NCI-H2227 treated with DMSO at 0.1 percent for 48 hours (cell line): Measurements from ENCODE around the gene CA6.
"Not testable (repeated sequence)": the region's sequence is repeated elsewhere in the genome, so short reads cannot be mapped to it uniquely, and the experiment has no call there.

ENCODE experiments used
- DNase-seq: peaks from one replicate; lab custom pipeline; 2025; lab: John Stamatoyannopoulos, UW

Gene CA6

GRCh38 chr1:8945568-8945967 is at the start of gene CA6:
Gene CA6, plus strand, starts transcription at chr1:8945868. Its CDS starts 19 bp downstream, at chr1:8945887.
- no peak for DNase-seq

DNA sequence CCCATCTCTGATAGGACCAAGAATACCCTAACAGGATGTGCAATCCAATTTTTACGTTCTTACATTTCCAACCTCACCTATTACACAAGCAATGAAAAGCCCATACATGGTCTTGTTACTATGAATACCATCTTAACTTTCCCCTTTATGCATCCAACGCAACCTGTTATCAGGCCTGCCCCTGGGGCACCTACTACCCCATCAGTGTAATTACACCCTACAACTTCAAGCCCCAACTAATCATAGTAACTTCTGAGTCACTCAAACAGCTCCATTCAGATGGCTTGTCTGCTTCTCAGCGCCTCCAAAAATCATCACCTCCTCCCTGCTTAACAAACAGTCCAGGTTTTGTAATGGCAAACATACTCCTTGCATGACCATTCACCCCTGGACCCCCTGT is 48.9 kb upstream of the CA6 start:
- peak; percentile 66 for DNase-seq

- not testable (repeated sequence) for DNase-seq
Measured at GRCh38 chr1:8897505-8897904, 48.2 kb upstream of the CA6 start.

DNA sequence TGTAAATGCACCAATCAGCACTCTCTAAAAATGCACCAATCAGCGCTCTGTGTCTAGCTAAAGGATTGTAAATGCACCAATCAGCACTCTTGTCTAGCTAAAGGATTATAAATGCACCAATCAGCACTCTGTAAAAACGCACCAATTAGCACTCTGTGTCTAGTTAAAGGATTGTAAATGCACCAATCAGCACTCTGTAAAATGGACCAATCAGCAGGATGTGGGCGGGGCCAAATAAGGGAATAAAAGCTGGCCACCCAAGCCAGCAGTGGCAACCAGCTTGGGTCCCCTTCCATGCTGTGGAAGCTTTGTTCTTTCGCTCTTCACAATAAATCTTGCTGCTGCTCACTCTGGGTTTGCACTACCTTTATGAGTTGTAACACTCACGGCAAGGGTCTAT is 47.2 kb upstream of the CA6 start:
- not testable (repeated sequence) for DNase-seq

- no peak for DNase-seq
Measured at GRCh38 chr1:8899046-8899445, 46.6 kb upstream of the CA6 start.

DNA sequence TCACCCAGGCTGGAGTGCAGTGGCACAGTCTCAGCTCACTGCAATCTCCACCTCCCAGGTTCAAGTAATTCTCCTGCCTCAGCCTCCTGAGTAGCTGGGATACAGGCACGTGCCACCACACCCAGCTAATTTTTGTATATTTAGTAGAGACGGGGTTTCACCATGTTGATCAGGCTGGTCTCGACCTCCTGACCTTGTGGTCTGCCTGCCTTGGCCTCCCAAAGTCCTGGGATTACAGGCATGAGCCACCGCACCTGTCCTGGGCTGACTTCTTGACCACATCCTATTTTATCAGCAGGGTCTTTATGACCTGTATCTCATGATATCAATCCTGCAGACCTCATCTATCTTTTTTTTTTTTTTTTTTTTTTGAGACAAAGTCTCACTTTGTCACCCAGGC is 45.0 kb upstream of the CA6 start:
- not testable (repeated sequence) for DNase-seq

DNA sequence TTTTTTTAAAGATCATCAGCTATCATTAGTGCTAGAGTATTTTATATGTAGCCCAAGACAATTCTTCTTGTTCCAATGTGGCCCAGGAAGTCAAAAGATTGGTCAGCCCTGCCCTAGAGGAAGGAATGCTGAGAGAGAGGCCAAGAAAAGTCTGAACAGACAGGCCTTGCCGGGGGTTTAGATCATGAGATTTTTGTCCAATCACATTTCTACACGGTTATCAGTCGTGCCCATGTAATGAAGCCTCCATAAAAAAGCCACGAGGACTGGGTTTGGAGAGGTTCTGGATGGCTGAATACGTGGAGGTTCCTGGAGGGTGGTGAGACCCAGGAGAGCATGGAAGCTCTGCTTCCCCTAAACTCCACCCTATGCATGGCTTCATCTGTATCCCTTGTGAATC is 42.9 kb upstream of the CA6 start:
- no peak for DNase-seq

- no peak for DNase-seq
Measured at GRCh38 chr1:8903410-8903809, 42.3 kb upstream of the CA6 start.

GRCh38 chr1:8903908-8904650 is 41.6 kb upstream of the CA6 start:
- no peak for DNase-seq

DNA sequence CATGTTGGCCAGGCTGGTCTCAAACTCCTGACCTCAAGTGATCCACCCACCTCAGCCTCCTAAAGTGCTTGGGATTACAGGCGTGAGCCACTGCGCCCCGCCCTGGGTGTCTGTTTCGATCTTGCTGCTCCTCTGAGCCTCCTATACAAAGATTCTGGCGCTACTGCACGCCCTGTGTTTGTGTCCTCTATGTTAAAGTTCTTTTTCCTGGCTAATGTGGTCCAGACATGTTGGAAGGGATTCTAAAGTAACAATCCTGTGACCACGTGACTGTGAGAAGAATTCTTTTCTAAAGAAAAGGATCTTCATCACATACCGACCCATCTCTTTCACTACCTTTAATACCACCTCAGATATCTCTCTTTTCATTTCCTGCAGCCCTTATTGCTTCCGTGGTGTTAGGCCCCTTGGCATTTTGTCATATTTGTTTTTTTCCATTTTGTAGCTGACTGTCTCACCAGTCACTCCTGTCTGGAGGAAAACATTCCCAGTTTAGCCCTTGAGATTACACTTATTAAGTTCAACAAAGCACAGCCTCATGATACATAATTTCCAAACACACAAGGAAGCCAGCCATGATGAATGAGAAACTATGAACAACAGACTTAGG is 40.0 kb upstream of the CA6 start:
- DNase-seq: no peak

DNA sequence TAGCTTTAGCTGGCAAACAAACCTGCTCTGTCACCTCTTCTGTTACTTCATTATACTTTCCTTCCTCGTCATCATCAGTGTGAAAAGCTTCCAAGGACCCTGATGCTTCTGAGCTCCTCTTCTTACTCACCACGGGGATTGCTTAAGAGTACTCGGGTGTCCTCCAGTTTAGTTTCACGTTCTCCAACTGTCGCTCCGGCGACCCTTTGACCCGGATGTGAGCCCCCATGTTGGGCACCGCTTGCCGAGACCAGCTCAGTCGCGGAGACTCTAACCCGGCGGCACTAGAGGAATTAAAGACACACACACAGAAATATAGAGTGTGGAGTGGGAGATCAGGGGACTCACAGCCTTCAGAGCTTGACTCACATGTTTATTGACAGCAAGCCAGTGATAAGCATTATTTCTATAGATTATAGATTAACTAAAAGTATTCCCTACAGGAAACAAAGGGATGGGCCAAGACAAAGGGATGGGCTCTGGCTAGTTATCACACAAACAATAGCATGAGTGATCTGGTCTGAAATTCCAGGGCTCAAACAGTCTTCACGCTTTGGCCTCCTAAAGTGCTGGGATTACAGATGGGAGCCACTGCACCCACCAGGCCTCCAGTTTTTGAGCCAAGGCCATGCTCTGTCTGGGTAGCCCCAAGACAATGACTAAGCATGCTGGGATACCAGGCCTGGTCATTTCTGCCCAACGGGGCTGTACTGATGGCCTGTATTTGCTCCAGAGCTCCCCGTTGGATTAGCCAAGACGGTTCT is 37.1 kb upstream of the CA6 start:
- DNase-seq: no peak

- no peak for DNase-seq
Measured at GRCh38 chr1:8910331-8910730, 35.3 kb upstream of the CA6 start.

- no peak for DNase-seq
Measured at GRCh38 chr1:8910914-8911313, 34.8 kb upstream of the CA6 start.

GRCh38 chr1:8911416-8912309 is 34.0 kb upstream of the CA6 start:
- DNase-seq: no peak

DNA sequence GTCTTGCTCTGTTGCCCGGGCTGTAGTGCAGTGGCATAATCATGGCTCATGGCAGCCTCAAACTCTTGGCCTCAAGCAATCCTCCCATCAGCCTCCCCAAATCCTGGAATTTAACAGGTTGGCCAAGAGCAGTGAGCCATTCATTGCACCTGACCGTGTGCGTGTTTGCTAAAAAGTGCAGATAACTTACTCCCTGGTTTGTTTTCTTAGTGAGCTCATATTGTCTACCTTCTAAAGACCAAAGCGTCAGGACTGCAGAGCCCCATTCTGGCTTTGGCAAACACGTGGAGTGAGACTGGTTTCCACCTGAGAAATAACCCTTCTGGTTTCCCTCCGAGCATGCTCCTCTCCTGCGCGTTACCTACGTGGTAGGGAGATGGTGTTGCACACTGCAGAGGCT is 32.2 kb upstream of the CA6 start:
- no peak for DNase-seq

- no peak for DNase-seq
Measured at GRCh38 chr1:8914466-8914865, 31.2 kb upstream of the CA6 start.

GRCh38 chr1:8915446-8915845 is 30.2 kb upstream of the CA6 start:
- no peak for DNase-seq

DNA sequence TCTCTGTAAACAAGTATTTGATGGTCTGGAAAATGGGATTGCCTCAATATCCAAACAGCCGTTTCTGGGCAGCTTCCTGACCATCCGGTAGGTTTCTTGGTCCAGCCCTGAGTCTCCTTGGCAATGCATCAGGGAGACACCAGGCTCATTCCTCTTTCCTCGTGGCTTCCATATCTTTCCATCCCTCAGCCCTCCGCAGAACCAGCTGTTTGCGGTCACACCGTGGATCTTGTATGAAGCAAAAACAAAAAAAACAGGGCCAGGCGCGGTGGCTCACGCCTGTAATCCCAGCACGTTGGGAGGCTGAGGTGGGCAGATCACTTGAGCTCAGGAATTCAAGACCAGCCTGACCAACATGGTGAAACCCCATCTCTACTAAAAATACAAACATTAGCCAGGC is 28.1 kb upstream of the CA6 start:
- DNase-seq: not testable (repeated sequence)

DNA sequence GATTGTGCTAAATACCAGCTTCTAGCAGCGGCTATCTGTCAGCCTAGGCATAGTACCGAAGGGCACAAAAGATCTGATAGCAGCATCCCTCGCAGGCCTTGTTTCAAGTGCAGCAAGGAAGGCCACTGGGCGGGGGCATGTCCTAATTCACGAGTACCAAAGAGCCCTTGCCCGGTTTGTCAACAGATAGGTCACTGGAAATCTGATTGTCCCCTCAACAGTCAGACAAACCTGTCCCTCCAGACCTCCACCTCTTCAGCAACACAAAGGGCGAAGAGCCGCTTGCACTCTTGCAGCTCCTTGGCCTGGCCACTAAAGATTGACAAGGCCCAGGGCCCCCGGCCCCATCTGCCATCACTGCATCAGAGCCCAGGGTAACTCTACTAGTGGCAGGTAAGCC is 22.7 kb upstream of the CA6 start:
- DNase-seq: no peak

- no peak for DNase-seq
Measured at GRCh38 chr1:8925406-8925805, 20.3 kb upstream of the CA6 start.

- no peak for DNase-seq
Measured at GRCh38 chr1:8925960-8926359, 19.7 kb upstream of the CA6 start.
